HEK293 (cell line): ENCODE results near the gene KANK3.
"Not testable (repeated sequence)": the region's sequence is repeated elsewhere in the genome, so short reads cannot be mapped to it uniquely, and the experiment has no call there.

Experiments
- TCF7L2 ChIP-seq: IDR thresholded peaks from 2 replicates; pipeline ENCODE4 v1.6.1; 2011; ENCODE audit warnings: low read depth, mild to moderate bottlenecking, inconsistent platforms, low read length, moderate library complexity, borderline replicate concordance
- ZNF157 ChIP-seq: fragments of 450-650 bp; formaldehyde crosslinking; IDR thresholded peaks from 2 replicates; pipeline ENCODE4 v1.5.1; 2016; ENCODE audit warnings: missing biosample characterization, missing genetic modification characterization
- ZNF449 ChIP-seq: fragments of 450-650 bp; formaldehyde crosslinking; IDR thresholded peaks from 2 replicates; pipeline ENCODE4 v1.5.1; 2017; ENCODE audit warnings: missing biosample characterization, mild to moderate bottlenecking, missing genetic modification characterization, moderate library complexity
- ZNF777 ChIP-seq: fragments of 450-650 bp; formaldehyde crosslinking; IDR thresholded peaks from 2 replicates; pipeline ENCODE4 v1.5.1; 2017; ENCODE audit warnings: missing biosample characterization, missing genetic modification characterization, borderline replicate concordance

GRCh38 chr19:8318835-8319234, 24.2 kb downstream of the KANK3 start:
- TF ChIP-seq TCF7L2; ZNF449 (tag by site-specific recombination); ZNF157 (tag by site-specific recombination); ZNF777 (tag by site-specific recombination): not testable (repeated sequence)
